Measurements from ENCODE around the gene GPATCH8. TPM values are rescaled to one million over a fixed set of nuclear protein-coding genes. Genes with fewer than 3 reads are reported as not detected.
"Not testable (repeated sequence)": the region's sequence is repeated elsewhere in the genome, so short reads cannot be mapped to it uniquely, and the experiment has no call there.

The GPATCH8 gene
- total RNA-seq, 1 donor from 2014 or later, result 49.2 TPM

GRCh38 chr17:44398692-44399691 lies 104.2 kb downstream of the GPATCH8 start:
- intact Hi-C loops (cut with micrococcal nuclease), result no loop called here

- intact Hi-C loops (cut with micrococcal nuclease), result no loop called here
Measured at GRCh38 chr17:44397479-44398440, 105.4 kb downstream of the GPATCH8 start.

GRCh38 chr17:44396946-44397345 lies 106.3 kb downstream of the GPATCH8 start:
- intact Hi-C loops (cut with micrococcal nuclease), result no loop called here

GRCh38 chr17:44394833-44395232 lies 108.4 kb downstream of the GPATCH8 start:
- intact Hi-C loops (cut with micrococcal nuclease), result no loop called here

GRCh38 chr17:44394112-44394511 lies 109.1 kb downstream of the GPATCH8 start:
- intact Hi-C loops (cut with micrococcal nuclease), result not testable (repeated sequence)

- intact Hi-C loops (cut with micrococcal nuclease), result no loop called here
Measured at GRCh38 chr17:44390250-44390870, 112.8 kb downstream of the GPATCH8 start.

- intact Hi-C loops (cut with micrococcal nuclease), result no loop called here
Measured at GRCh38 chr17:44389723-44390202, 113.4 kb downstream of the GPATCH8 start.

GRCh38 chr17:44389281-44389680 lies 113.9 kb downstream of the GPATCH8 start, which contains the start of gene ITGA2B:
Gene ITGA2B, minus strand, starts transcription at chr17:44389649. Its CDS starts 176 bp downstream, at chr17:44389473.
- intact Hi-C loops (cut with micrococcal nuclease), result no loop called here

GRCh38 chr17:44387804-44388203 lies 115.4 kb downstream of the GPATCH8 start:
- intact Hi-C loops (cut with micrococcal nuclease), result no loop called here

- intact Hi-C loops (cut with micrococcal nuclease), result no loop called here
Measured at GRCh38 chr17:44386182-44386525, 117.1 kb downstream of the GPATCH8 start.

GRCh38 chr17:44385287-44386181 lies 117.7 kb downstream of the GPATCH8 start:
- intact Hi-C loops (cut with micrococcal nuclease), result no loop called here

GRCh38 chr17:44384823-44385286 lies 118.4 kb downstream of the GPATCH8 start:
- intact Hi-C loops (cut with micrococcal nuclease), result no loop called here

- intact Hi-C loops (cut with micrococcal nuclease), result no loop called here
Measured at GRCh38 chr17:44384281-44384822, 118.9 kb downstream of the GPATCH8 start.

- intact Hi-C loops (cut with micrococcal nuclease), result no loop called here
Measured at GRCh38 chr17:44383861-44384260, 119.3 kb downstream of the GPATCH8 start.

- intact Hi-C loops (cut with micrococcal nuclease), result no loop called here
Measured at GRCh38 chr17:44383363-44383762, 119.8 kb downstream of the GPATCH8 start.

- intact Hi-C loops (cut with micrococcal nuclease), result no loop called here
Measured at GRCh38 chr17:44382917-44383316, 120.3 kb downstream of the GPATCH8 start.

- intact Hi-C loops (cut with micrococcal nuclease), result no loop called here
Measured at GRCh38 chr17:44381810-44382305, 121.3 kb downstream of the GPATCH8 start.

GRCh38 chr17:44380767-44381166 lies 122.4 kb downstream of the GPATCH8 start:
- intact Hi-C loops (cut with micrococcal nuclease), result no loop called here

GRCh38 chr17:44379887-44380286 lies 123.3 kb downstream of the GPATCH8 start:
- intact Hi-C loops (cut with micrococcal nuclease), result no loop called here
